Tibial nerve (tissue), 3 donors: ENCODE data around the gene ACAT2.

Source experiments
- POLR2A ChIP-seq, 2 donors: fragments of 450-650 bp; IDR thresholded peaks; one replicate each; pipeline ENCODE4 v1.6.1; 2017; ENCODE audit warnings: antibody characterized with exemption in 2 of 2, mild to moderate bottlenecking in 2 of 2, moderate library complexity in 2 of 2
- TF ChIP-seq, protein P1 (sequence below), 5 experiments: fragments of 200-600 bp in 3 of 5; fragments of 450-650 bp in 2 of 5; sonication (generic) in 3 of 5; IDR thresholded peaks; one replicate each; pipeline ENCODE4 v1.5.1; 2016 to 2019; ENCODE audit warnings: antibody characterized with exemption in 5 of 5, mild to moderate bottlenecking in 3 of 5, moderate library complexity in 2 of 5

DNA sequence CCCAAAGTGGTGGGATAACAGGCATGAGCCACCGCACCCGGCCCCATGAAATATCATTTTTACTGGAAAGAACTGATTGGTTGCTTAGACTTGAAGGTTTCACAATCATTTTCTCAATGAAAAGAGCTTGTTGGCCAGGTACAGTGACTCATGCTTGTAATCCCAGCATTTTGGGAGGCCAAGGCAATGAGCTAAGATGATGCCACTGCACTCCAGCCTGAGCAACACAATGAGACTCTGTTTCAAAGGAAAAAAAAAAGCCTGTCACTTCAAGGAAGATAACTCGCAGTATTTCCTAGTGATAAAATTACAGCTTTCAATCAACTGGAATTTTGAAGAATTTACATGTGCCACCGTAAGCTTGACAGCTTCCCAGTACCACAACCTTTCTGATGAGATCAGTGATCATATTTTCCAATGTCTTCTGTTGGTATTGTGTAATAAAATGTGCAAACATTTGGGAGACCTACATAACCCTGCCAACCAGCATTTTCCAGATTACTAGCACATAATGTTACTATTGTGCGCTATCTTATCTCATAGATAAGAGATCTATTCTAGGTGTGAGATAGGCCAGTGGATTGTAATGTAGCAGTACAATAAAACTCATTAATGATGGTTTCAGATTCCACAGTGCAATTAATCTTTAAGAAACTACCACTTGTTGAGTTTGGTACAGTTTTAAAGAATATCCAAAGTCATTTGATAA is 45.5 kb downstream of the ACAT2 start:
- TF ChIP-seq, protein P1, sequence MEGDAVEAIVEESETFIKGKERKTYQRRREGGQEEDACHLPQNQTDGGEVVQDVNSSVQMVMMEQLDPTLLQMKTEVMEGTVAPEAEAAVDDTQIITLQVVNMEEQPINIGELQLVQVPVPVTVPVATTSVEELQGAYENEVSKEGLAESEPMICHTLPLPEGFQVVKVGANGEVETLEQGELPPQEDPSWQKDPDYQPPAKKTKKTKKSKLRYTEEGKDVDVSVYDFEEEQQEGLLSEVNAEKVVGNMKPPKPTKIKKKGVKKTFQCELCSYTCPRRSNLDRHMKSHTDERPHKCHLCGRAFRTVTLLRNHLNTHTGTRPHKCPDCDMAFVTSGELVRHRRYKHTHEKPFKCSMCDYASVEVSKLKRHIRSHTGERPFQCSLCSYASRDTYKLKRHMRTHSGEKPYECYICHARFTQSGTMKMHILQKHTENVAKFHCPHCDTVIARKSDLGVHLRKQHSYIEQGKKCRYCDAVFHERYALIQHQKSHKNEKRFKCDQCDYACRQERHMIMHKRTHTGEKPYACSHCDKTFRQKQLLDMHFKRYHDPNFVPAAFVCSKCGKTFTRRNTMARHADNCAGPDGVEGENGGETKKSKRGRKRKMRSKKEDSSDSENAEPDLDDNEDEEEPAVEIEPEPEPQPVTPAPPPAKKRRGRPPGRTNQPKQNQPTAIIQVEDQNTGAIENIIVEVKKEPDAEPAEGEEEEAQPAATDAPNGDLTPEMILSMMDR (IDR thresholded peaks at IDR 0.05): no peak
- TF ChIP-seq POLR2A (IDR thresholded peaks at IDR 0.05): no peak
